ENCODE data around the gene CD300LG.

DNA sequence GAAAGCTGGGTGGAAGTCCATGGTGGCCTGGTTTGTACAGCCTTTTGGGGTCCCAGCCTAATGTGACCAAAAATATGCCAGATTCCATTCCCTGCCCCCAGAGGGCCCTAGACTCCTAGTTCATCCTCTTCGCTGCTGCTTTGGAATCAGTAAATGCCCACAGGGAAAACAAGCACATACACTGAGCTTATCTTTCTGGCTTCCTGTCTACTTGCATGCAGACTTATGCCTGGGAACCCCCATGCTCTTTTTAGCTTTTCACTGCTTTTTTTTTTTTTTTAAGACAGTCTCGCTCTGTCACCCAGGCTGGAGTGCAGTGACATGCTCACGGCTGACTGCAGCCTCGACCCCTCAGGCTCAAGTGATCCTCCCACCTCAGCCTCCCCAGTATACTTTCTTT is 6.2 kb upstream of the CD300LG start:
- TF ChIP-seq CTCF (IDR thresholded peaks at IDR 0.05) = no peak
- TF ChIP-seq POLR2AphosphoS5 (IDR thresholded peaks at IDR 0.05) = no peak
- no peak for TF ChIP-seq POLR2A (IDR thresholded peaks at IDR 0.05)
- TF ChIP-seq EP300 (IDR thresholded peaks at IDR 0.05) = no peak

All from suprapubic skin (tissue), 4 donors.